Measurements from ENCODE around the gene ZP3.
"Not testable (repeated sequence)": the region's sequence is repeated elsewhere in the genome, so short reads cannot be mapped to it uniquely, and the experiment has no call there.

Gene ZP3

DNA sequence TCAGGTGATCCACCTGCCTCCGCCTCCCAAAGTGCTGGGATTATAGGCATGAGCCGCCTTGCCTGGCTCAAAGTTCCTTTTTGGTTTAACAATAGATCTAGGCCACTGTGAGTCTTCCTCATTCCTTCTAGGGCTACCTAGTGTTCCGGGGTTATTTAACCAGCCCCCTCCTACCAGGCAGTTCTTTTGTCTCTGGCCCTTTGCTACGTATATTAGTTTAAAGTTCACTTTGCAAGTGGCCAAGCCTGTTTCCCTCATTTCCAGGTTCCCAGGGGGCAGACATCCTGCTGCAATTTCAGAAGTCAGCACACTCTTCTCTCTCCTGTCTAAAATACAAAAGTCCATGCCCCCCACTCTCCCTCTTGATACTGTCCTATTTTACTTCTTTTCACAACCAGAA lies 33.8 kb downstream of the ZP3 start:
- H2BK15ac ChIP-seq (ENCODE audit: low read length); H4K91ac ChIP-seq (ENCODE audit: low read depth, low read length, poor library complexity); H3K36me3 ChIP-seq (replicated peaks in 1 of 2; ENCODE audit: control insufficient read depth in 2 of 2, insufficient read depth in 2 of 2, low read length in 2 of 2); H3K4me1 ChIP-seq (ENCODE audit: control insufficient read depth in 2 of 2, insufficient read depth in 1 of 2, low read depth in 1 of 2, low read length in 2 of 2); H3K4ac ChIP-seq (ENCODE audit: low read length); H2BK5ac ChIP-seq (ENCODE audit: low read length); H3K27me3 ChIP-seq (ENCODE audit: control insufficient read depth in 3 of 3, insufficient read depth in 3 of 3, low read depth in 1 of 3, low read length in 3 of 3); H3K23ac ChIP-seq (ENCODE audit: low read depth, low read length, poor library complexity); H3K9ac ChIP-seq (ENCODE audit: low read depth, low read length, poor library complexity); H3K18ac ChIP-seq (ENCODE audit: low read length); H2AK5ac ChIP-seq (ENCODE audit: low read depth, low read length); H2BK12ac ChIP-seq (ENCODE audit: low read length); H3K27ac ChIP-seq (replicated peaks; ENCODE audit: low read length); H3K14ac ChIP-seq (ENCODE audit: low read length); H3K79me1 ChIP-seq (ENCODE audit: low read depth, low read length); H2AFZ ChIP-seq (ENCODE audit: low read length); DNase-seq (ENCODE audit: low spot score); H3K4me2 ChIP-seq (ENCODE audit: insufficient read depth, low read length, poor library complexity, severe bottlenecking); H2BK120ac ChIP-seq (ENCODE audit: low read depth, low read length); H3K4me3 ChIP-seq (ENCODE audit: low read length in 2 of 2); H4K8ac ChIP-seq (ENCODE audit: low read depth, low read length); H3K9me3 ChIP-seq (replicated peaks in 1 of 2; ENCODE audit: control insufficient read depth in 2 of 2, insufficient read depth in 1 of 2, low read depth in 1 of 2, low read length in 2 of 2): not testable (repeated sequence)
- WGBS, 2 donors (ENCODE audit: extremely low coverage in 2 of 2, insufficient read length in 2 of 2, insufficient replicate concordance in 1 of 2), result no CpG with 5 or more reads among the region's 4 CpGs

GRCh38 chr7:76460767-76461166 lies 36.0 kb downstream of the ZP3 start:
- not testable (repeated sequence) for H3K4ac ChIP-seq (ENCODE audit: low read length); H2BK5ac ChIP-seq (ENCODE audit: low read length); H3K36me3 ChIP-seq (replicated peaks in 1 of 2; ENCODE audit: control insufficient read depth in 2 of 2, insufficient read depth in 2 of 2, low read length in 2 of 2); H3K23ac ChIP-seq (ENCODE audit: low read depth, low read length, poor library complexity); H4K91ac ChIP-seq (ENCODE audit: low read depth, low read length, poor library complexity); H3K14ac ChIP-seq (ENCODE audit: low read length); H2BK12ac ChIP-seq (ENCODE audit: low read length); H4K8ac ChIP-seq (ENCODE audit: low read depth, low read length); H3K18ac ChIP-seq (ENCODE audit: low read length); H2BK15ac ChIP-seq (ENCODE audit: low read length); H2AK5ac ChIP-seq (ENCODE audit: low read depth, low read length); DNase-seq (ENCODE audit: low spot score); H3K9me3 ChIP-seq (replicated peaks in 1 of 2; ENCODE audit: control insufficient read depth in 2 of 2, insufficient read depth in 1 of 2, low read depth in 1 of 2, low read length in 2 of 2); H3K79me1 ChIP-seq (ENCODE audit: low read depth, low read length); H3K4me3 ChIP-seq (ENCODE audit: low read length in 2 of 2); H2AFZ ChIP-seq (ENCODE audit: low read length); H2BK120ac ChIP-seq (ENCODE audit: low read depth, low read length); H3K4me2 ChIP-seq (ENCODE audit: insufficient read depth, low read length, poor library complexity, severe bottlenecking); H3K4me1 ChIP-seq (ENCODE audit: control insufficient read depth in 2 of 2, insufficient read depth in 1 of 2, low read depth in 1 of 2, low read length in 2 of 2); H3K27me3 ChIP-seq (ENCODE audit: control insufficient read depth in 3 of 3, insufficient read depth in 3 of 3, low read depth in 1 of 3, low read length in 3 of 3); H3K9ac ChIP-seq (ENCODE audit: low read depth, low read length, poor library complexity); H3K27ac ChIP-seq (replicated peaks; ENCODE audit: low read length)
- WGBS, 2 donors (ENCODE audit: extremely low coverage in 2 of 2, insufficient read length in 2 of 2, insufficient replicate concordance in 1 of 2), result no CpG with 5 or more reads among the region's 20 CpGs

DNA sequence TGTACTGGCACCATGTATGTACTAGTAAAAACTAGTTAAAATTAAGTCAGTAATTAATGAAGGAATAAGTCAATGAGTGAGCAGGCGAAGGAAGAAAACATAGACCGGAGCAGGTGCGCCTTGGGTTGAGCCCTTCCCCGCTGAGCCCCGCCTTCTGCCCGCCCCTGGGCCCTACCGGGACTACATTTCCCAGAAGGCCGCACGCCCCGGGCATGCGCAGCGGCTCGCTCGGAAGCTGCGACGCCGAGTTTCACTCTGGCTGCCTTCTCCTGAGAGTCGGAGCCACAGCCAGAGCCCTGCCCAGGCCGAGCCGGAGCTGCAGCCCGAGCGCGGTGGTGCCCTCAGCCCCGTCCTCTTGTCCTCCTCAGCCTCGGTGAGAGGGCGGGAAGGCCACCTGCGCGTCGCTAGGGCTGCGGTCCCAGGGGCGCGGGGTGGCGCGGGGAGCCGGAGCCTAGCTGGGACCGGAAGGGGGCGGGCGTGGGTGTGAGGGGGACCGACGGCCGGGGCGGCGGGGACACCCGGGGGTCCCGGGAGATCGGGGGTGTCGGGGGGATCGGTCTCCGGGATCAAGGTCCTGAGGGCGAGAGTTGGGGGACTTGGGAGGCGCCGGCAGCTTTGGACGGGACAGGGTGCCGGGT lies 36.8 kb downstream of the ZP3 start, which contains the start of gene DTX2:
Gene DTX2, plus strand, starts transcription at position 246 of the 638 bp plus-strand sequence. CDS start 18,801 bp downstream, outside the sequence.
- Histone ChIP-seq H3K9ac (ENCODE audit: low read depth, low read length, poor library complexity) (peak within 1 kb of the TSS; percentile 77), H2AFZ (ENCODE audit: low read length) (peak within 1 kb of the TSS; percentile 68), H3K4me3 (ENCODE audit: low read length in 2 of 2) (peak within 1 kb of the TSS; percentile 45 to 77)
- H3K9me3 ChIP-seq (replicated peaks in 1 of 2; ENCODE audit: control insufficient read depth in 2 of 2, insufficient read depth in 1 of 2, low read depth in 1 of 2, low read length in 2 of 2); H4K91ac ChIP-seq (ENCODE audit: low read depth, low read length, poor library complexity); H2AK5ac ChIP-seq (ENCODE audit: low read depth, low read length); DNase-seq (ENCODE audit: low spot score); H3K27me3 ChIP-seq (ENCODE audit: control insufficient read depth in 3 of 3, insufficient read depth in 3 of 3, low read depth in 1 of 3, low read length in 3 of 3); H3K4ac ChIP-seq (ENCODE audit: low read length); H3K79me1 ChIP-seq (ENCODE audit: low read depth, low read length); H2BK15ac ChIP-seq (ENCODE audit: low read length); H3K18ac ChIP-seq (ENCODE audit: low read length); H3K23ac ChIP-seq (ENCODE audit: low read depth, low read length, poor library complexity); H2BK120ac ChIP-seq (ENCODE audit: low read depth, low read length); H3K14ac ChIP-seq (ENCODE audit: low read length); H3K4me2 ChIP-seq (ENCODE audit: insufficient read depth, low read length, poor library complexity, severe bottlenecking); H3K36me3 ChIP-seq (replicated peaks in 1 of 2; ENCODE audit: control insufficient read depth in 2 of 2, insufficient read depth in 2 of 2, low read length in 2 of 2); H3K27ac ChIP-seq (replicated peaks; ENCODE audit: low read length); H2BK5ac ChIP-seq (ENCODE audit: low read length); H3K4me1 ChIP-seq (ENCODE audit: control insufficient read depth in 2 of 2, insufficient read depth in 1 of 2, low read depth in 1 of 2, low read length in 2 of 2); H4K8ac ChIP-seq (ENCODE audit: low read depth, low read length); H2BK12ac ChIP-seq (ENCODE audit: low read length): not testable (repeated sequence)
- no CpG with 5 or more reads among the region's 54 CpGs for WGBS, 2 donors (ENCODE audit: extremely low coverage in 2 of 2, insufficient read length in 2 of 2, insufficient replicate concordance in 1 of 2)

DNA sequence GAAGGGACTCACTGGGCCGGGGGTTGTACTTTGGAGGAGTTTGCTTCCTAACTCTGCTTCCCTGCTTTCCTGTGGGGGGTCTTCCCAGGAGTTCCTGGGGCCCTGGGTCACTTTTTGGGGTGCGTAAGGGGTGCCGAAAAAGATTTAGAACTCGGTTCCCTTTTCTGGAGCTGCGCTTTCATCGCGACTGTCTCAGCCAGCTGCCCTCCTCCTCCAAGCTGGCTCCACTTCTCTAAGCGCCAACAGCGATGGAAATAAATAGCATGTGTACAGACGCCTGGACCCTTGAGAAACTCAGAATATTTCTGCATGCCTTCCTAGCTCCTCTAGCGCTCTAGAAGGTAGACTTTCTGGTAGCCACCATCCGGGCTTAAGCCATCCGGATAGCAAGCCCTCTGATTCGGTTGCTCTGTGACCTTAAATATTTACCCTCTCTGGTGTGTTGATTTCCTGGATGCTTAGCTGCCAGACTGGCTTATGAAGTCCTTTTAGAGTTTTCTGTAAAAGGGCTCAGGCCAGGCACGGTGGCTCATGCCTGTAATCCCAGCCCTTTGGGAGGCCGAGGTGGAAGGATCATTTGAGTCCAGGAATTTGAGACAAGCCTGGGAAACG lies 37.6 kb downstream of the ZP3 start:
- H2AFZ ChIP-seq (ENCODE audit: low read length); H2BK120ac ChIP-seq (ENCODE audit: low read depth, low read length); H3K79me1 ChIP-seq (ENCODE audit: low read depth, low read length); H3K4me2 ChIP-seq (ENCODE audit: insufficient read depth, low read length, poor library complexity, severe bottlenecking); H3K14ac ChIP-seq (ENCODE audit: low read length); H3K27me3 ChIP-seq (ENCODE audit: control insufficient read depth in 3 of 3, insufficient read depth in 3 of 3, low read depth in 1 of 3, low read length in 3 of 3); H3K18ac ChIP-seq (ENCODE audit: low read length); DNase-seq (ENCODE audit: low spot score); H3K23ac ChIP-seq (ENCODE audit: low read depth, low read length, poor library complexity); H2BK12ac ChIP-seq (ENCODE audit: low read length); H3K36me3 ChIP-seq (replicated peaks in 1 of 2; ENCODE audit: control insufficient read depth in 2 of 2, insufficient read depth in 2 of 2, low read length in 2 of 2); H3K4ac ChIP-seq (ENCODE audit: low read length); H3K9ac ChIP-seq (ENCODE audit: low read depth, low read length, poor library complexity); H3K4me3 ChIP-seq (ENCODE audit: low read length in 2 of 2); H4K91ac ChIP-seq (ENCODE audit: low read depth, low read length, poor library complexity); H3K9me3 ChIP-seq (replicated peaks in 1 of 2; ENCODE audit: control insufficient read depth in 2 of 2, insufficient read depth in 1 of 2, low read depth in 1 of 2, low read length in 2 of 2); H3K4me1 ChIP-seq (ENCODE audit: control insufficient read depth in 2 of 2, insufficient read depth in 1 of 2, low read depth in 1 of 2, low read length in 2 of 2); H4K8ac ChIP-seq (ENCODE audit: low read depth, low read length); H2BK5ac ChIP-seq (ENCODE audit: low read length); H2BK15ac ChIP-seq (ENCODE audit: low read length); H2AK5ac ChIP-seq (ENCODE audit: low read depth, low read length); H3K27ac ChIP-seq (replicated peaks; ENCODE audit: low read length): not testable (repeated sequence)
- WGBS, 2 donors (ENCODE audit: extremely low coverage in 2 of 2, insufficient read length in 2 of 2, insufficient replicate concordance in 1 of 2), result no CpG with 5 or more reads among the region's 17 CpGs
